ENCODE data around the gene SEMA3D. TPM values are rescaled to one million over a fixed set of nuclear protein-coding genes. Genes with fewer than 3 reads are reported as not detected.

Gene SEMA3D
- total and polyA plus RNA-seq, 2 donors (not counting 3 experiments of a cell fraction or from before 2014, with no cell fraction given), result 9.9 to 10.3 TPM

- CTCF ChIA-PET, result interaction anchor here (1.1 kb wide), 1 partner anchor 126 kb away, joined by 5 read pairs; no protein-coding TSS in a partner anchor
- dilution Hi-C loops (cut with MboI; ENCODE audit: extremely low pct_ligation_motif_present, low sequenced_read_pairs), result no loop called here
- no peak overlapping the region for H3K9ac ChIP-seq (replicated peaks; ENCODE audit: extremely low read depth, insufficient read depth, low read length)
- H3K4me3 ChIP-seq (replicated peaks in 1 of 3; ENCODE audit: insufficient read depth in 1 of 3, low read depth in 1 of 3, low read length in 3 of 3), result no peak overlapping the region
- H3K27me3 ChIP-seq (ENCODE audit: control insufficient read depth in 2 of 2, insufficient read depth in 2 of 2, low read length in 2 of 2), result no peaks in the 10 kb centered on the region
- FAIRE-seq (no peak), DNase-seq (ENCODE audit: low read depth, low spot score) (peak; percentile 34)
- H3K36me3 ChIP-seq (ENCODE audit: control insufficient read depth in 2 of 2, extremely low read depth in 1 of 2, insufficient read depth in 2 of 2, low read length in 2 of 2), result no peaks in the 10 kb centered on the region
- H3K9me3 ChIP-seq (replicated peaks; ENCODE audit: control insufficient read depth, insufficient read depth, low read length), result no peaks in the 10 kb centered on the region
- no peaks in the 10 kb centered on the region for H3K9me1 ChIP-seq (replicated peaks; ENCODE audit: control insufficient read depth, extremely low read depth, insufficient read depth, low read length)
- H3K27ac ChIP-seq (ENCODE audit: insufficient read depth, low read depth, low read length), result no peak overlapping the region
- no peak overlapping the region for H2AFZ ChIP-seq (ENCODE audit: low read depth, low read length)
- POLR2A ChIA-PET, result no interaction called here
- no peak overlapping the region for H3K4me2 ChIP-seq (ENCODE audit: insufficient read depth, low read length)
- intact Hi-C loops (cut with micrococcal nuclease), result no loop called here
- TF ChIP-seq FOS (IDR thresholded peaks at IDR 0.05; ENCODE audit: borderline replicate concordance, insufficient read depth, low read length), result no peak
- no peak for TF ChIP-seq CTCF (IDR thresholded peaks at IDR 0.05; ENCODE audit: extremely low read depth in 1 of 2, insufficient read depth in 1 of 2, low read depth in 1 of 2, low read length in 2 of 2)
- TF ChIP-seq EZH2 (IDR thresholded peaks at IDR 0.05; ENCODE audit: borderline replicate concordance, low read depth, low read length, severe bottlenecking), result no peak
- TF ChIP-seq MAX (IDR thresholded peaks at IDR 0.05; ENCODE audit: insufficient read depth, insufficient read length), result no peak
- no peak for TF ChIP-seq POLR2AphosphoS5 (IDR thresholded peaks at IDR 0.05; ENCODE audit: insufficient read depth, low read depth, low read length)
- no peak for TF ChIP-seq MYC (IDR thresholded peaks at IDR 0.05; ENCODE audit: low read depth, low read length)
- H3K79me2 ChIP-seq (ENCODE audit: control insufficient read depth, insufficient read depth, low read length), result no peaks in the 10 kb centered on the region
- no peaks in the 10 kb centered on the region for H4K20me1 ChIP-seq (replicated peaks; ENCODE audit: control insufficient read depth, extremely low read depth, insufficient read depth, low read length)
- BruUV-seq (replicated peaks), result no TSS peak
- peaks cover 10% of the 10 kb centered on the region for H3K4me1 ChIP-seq (ENCODE audit: control insufficient read depth, extremely low read depth, insufficient read depth, low read length)
Measured at GRCh38 chr7:85167636-85168035, 19.2 kb downstream of the SEMA3D start.

Measured in endothelial cell of umbilical vein (primary cell).